ENCODE measurements around the gene PAWR. TPM values are rescaled to one million over a fixed set of nuclear protein-coding genes. Genes with fewer than 3 reads are reported as not detected.

The PAWR gene
- total RNA-seq, 4 donors from 2014 or later = 45.1 to 92.1 (median 59.5) TPM

DNA sequence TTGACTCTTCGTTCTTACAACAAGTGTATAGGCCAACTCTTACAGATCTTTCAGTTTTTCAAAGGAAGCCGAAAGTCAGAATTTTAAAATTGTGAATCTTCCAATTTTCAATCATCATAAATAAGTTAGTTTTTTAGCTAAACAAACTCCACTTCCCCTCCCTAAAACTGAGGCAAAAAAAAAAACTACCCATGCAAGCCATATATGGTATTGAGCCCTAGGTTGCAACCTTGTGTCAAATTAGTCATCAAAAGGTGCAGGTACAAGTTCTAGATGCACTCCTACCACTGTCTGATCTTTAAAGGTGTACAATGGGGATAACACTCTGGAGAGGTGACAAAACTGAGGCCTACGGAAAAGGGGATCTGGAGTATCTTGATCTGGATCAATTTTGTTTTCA is 97.9 kb downstream of the PAWR start:
- 65 to 75% methylated on average over 3 of the region's 3 CpGs for WGBS, 2 donors (ENCODE audit: low coverage in 1 of 2)

DNA sequence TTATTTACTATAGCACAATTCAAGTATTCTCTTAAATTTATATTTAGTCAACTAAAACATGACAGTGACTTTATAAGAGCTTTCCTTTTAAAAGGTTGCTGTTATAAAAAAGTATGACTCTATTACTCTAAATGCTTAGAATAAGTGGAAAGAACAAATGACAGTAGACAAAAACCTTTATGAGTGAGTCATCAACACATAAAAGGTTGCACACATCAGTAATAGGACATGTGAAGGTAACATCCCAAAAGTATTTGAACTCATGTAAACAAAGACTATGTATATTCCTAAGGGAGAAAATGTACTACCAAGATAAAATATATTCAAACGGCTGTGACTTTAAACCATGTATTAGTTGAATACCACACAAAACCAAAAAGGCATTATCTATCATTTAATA is 98.8 kb downstream of the PAWR start:
- Histone ChIP-seq H3K4me1 (no peaks in the 10 kb centered on the region), H3K27ac (no peak overlapping the region), H3K9me3 (no peaks in the 10 kb centered on the region), H3K27me3 (no peaks in the 10 kb centered on the region), H3K4me3 (no peak overlapping the region), H3K36me3 (peaks cover 0 to 8% of the 10 kb centered on the region in 2 donors)
- TF ChIP-seq POLR2AphosphoS5 (IDR thresholded peaks at IDR 0.05) (no peak), EP300 (IDR thresholded peaks at IDR 0.05) (no peak)
- TF ChIP-seq, protein P1, sequence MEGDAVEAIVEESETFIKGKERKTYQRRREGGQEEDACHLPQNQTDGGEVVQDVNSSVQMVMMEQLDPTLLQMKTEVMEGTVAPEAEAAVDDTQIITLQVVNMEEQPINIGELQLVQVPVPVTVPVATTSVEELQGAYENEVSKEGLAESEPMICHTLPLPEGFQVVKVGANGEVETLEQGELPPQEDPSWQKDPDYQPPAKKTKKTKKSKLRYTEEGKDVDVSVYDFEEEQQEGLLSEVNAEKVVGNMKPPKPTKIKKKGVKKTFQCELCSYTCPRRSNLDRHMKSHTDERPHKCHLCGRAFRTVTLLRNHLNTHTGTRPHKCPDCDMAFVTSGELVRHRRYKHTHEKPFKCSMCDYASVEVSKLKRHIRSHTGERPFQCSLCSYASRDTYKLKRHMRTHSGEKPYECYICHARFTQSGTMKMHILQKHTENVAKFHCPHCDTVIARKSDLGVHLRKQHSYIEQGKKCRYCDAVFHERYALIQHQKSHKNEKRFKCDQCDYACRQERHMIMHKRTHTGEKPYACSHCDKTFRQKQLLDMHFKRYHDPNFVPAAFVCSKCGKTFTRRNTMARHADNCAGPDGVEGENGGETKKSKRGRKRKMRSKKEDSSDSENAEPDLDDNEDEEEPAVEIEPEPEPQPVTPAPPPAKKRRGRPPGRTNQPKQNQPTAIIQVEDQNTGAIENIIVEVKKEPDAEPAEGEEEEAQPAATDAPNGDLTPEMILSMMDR (IDR thresholded peaks at IDR 0.05) = no peak
- 68 to 77% methylated on average over 1 of the region's 1 CpG for WGBS, 2 donors (ENCODE audit: low coverage in 1 of 2)
- no peak for ATAC-seq

More for the DNA sequence above, 97.9 kb downstream of the PAWR start:
- TF ChIP-seq EP300 (IDR thresholded peaks at IDR 0.05) = no peak
- TF ChIP-seq, protein P1 (IDR thresholded peaks at IDR 0.05) = no peak
- no peak for TF ChIP-seq POLR2AphosphoS5 (IDR thresholded peaks at IDR 0.05)
- no peak for TF ChIP-seq POLR2A (IDR thresholded peaks at IDR 0.05)
- H3K9me3 ChIP-seq = no peaks in the 10 kb centered on the region
- no peak overlapping the region for H3K4me3 ChIP-seq
- H3K27me3 ChIP-seq = no peaks in the 10 kb centered on the region
- H3K27ac ChIP-seq = no peak overlapping the region
- no peaks in the 10 kb centered on the region for H3K4me1 ChIP-seq
- H3K36me3 ChIP-seq = peaks cover 0 to 8% of the 10 kb centered on the region in 2 donors
- no peak for ATAC-seq

GRCh38 chr12:79590751-79591150 is 100.0 kb downstream of the PAWR start:
- Histone ChIP-seq H3K27me3 (no peaks in the 10 kb centered on the region), H3K36me3 (peaks cover 0 to 8% of the 10 kb centered on the region in 2 donors), H3K4me3 (no peak overlapping the region), H3K27ac (no peak overlapping the region), H3K4me1 (no peaks in the 10 kb centered on the region), H3K9me3 (no peaks in the 10 kb centered on the region)
- WGBS, 2 donors (ENCODE audit: low coverage in 1 of 2) = 97 to 100% methylated on average over 2 of the region's 2 CpGs
- ATAC-seq = no peak
- TF ChIP-seq POLR2AphosphoS5 (IDR thresholded peaks at IDR 0.05) (no peak), POLR2A (IDR thresholded peaks at IDR 0.05) (no peak), EP300 (IDR thresholded peaks at IDR 0.05) (no peak)
- TF ChIP-seq, protein P1 (IDR thresholded peaks at IDR 0.05) = no peak

DNA sequence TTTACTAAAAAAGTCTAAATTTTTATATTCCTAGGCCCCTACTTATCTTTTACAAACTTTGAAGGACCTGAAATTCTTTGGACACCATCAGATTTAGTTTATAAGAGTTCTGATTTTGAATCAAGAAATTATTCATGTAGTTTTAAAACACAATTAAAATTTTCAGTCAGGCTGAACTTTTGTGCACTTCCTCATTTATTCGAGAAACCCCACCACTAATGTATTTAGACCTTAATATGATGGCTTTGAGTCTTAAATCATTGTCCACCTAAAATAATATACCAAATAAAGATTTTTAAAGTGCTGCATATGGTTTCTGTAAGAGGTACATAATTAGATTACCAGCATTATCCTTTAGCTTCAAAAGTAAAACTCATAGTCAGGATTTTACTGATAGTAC is 103.4 kb downstream of the PAWR start:
- no peaks in the 10 kb centered on the region for H3K4me1 ChIP-seq
- 50 to 67% methylated on average over 1 of the region's 1 CpG for WGBS, 2 donors (ENCODE audit: low coverage in 1 of 2)
- H3K4me3 ChIP-seq = no peak overlapping the region
- TF ChIP-seq EP300 (IDR thresholded peaks at IDR 0.05) (no peak), POLR2AphosphoS5 (IDR thresholded peaks at IDR 0.05) (no peak), POLR2A (IDR thresholded peaks at IDR 0.05) (no peak)
- TF ChIP-seq, protein P1 (IDR thresholded peaks at IDR 0.05) = no peak
- H3K36me3 ChIP-seq = peaks cover 0 to 8% of the 10 kb centered on the region in 2 donors
- no peak overlapping the region for H3K27ac ChIP-seq
- H3K9me3 ChIP-seq = no peaks in the 10 kb centered on the region
- no peaks in the 10 kb centered on the region for H3K27me3 ChIP-seq
- no peak for ATAC-seq

DNA sequence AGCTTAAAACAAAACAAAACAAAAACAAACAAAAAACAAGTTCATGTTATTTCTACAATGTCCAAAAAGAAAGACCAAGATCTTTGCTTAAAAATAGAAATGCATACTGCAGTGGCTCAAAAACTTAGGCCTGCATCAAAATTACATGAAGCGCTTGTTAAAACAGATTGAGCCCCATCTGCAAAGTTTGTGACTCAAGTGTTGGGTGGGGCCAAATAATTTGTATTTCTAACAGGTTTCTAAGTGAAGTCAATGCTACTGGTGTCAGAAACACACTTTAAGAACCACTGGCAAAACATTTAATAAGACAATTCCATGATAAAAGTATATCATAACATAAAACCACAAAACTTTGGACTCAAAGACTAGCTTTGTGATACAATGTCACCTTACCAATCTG is 105.6 kb downstream of the PAWR start:
- Histone ChIP-seq H3K36me3 (peaks cover 0 to 8% of the 10 kb centered on the region in 2 donors), H3K4me3 (no peak overlapping the region), H3K4me1 (no peaks in the 10 kb centered on the region), H3K9me3 (no peaks in the 10 kb centered on the region), H3K27me3 (no peaks in the 10 kb centered on the region), H3K27ac (no peak overlapping the region)
- TF ChIP-seq, protein P1 (IDR thresholded peaks at IDR 0.05) = no peak
- TF ChIP-seq POLR2A (IDR thresholded peaks at IDR 0.05) (no peak), POLR2AphosphoS5 (IDR thresholded peaks at IDR 0.05) (no peak), EP300 (IDR thresholded peaks at IDR 0.05) (no peak)
- 67 to 87% methylated on average over 1 of the region's 1 CpG for WGBS, 2 donors (ENCODE audit: low coverage in 1 of 2)
- no peak for ATAC-seq
